Activated CD8-positive, alpha-beta T cell treated with anti-CD3 and anti-CD28 coated beads for 36 hours (primary cell): ENCODE data around the gene AGPAT4. TPM values are rescaled to one million over a fixed set of nuclear protein-coding genes. Genes with fewer than 3 reads are reported as not detected.

Experiments used
- ATAC-seq: fragments of 200-7000 bp; cut with Tn5 transposase; one replicate; pipeline ENCODE4 v1.10.0; 2021; ENCODE audit warnings: mild to moderate bottlenecking, moderate library complexity
- CTCF ChIA-PET: fragments of 350-600 bp; sonication (Branson Sonifier 250); formaldehyde crosslinking; loops from one replicate; lab custom pipeline; 2021; ENCODE audit warnings: antibody characterized with exemption; lab: Charles Lee
- POLR2A ChIA-PET: fragments of 350-600 bp; sonication (Branson Sonifier 250); formaldehyde crosslinking; loops from one replicate; lab custom pipeline; 2021; ENCODE audit warnings: antibody characterized with exemption; lab: Charles Lee
- DNase-seq: peaks from one replicate; pipeline ENCODE4 v3.0.0-alpha.2; 2020
- H3K27ac Mint-ChIP-seq: one replicate; pipeline ENCODE4 v1.8.0; 2021; ENCODE audit warnings: mild to moderate bottlenecking, mixed read lengths
- H3K27me3 Mint-ChIP-seq: one replicate; pipeline ENCODE4 v1.8.0; 2021; ENCODE audit warnings: mixed read lengths
- H3K36me3 Mint-ChIP-seq: one replicate; pipeline ENCODE4 v1.8.0; 2021; ENCODE audit warnings: low read depth, mixed read lengths
- H3K4me1 Mint-ChIP-seq: one replicate; pipeline ENCODE4 v1.8.0; 2021; ENCODE audit warnings: low read depth, mixed read lengths
- H3K4me3 Mint-ChIP-seq: one replicate; pipeline ENCODE4 v1.8.0; 2021; ENCODE audit warnings: mild to moderate bottlenecking, moderate library complexity, mixed read lengths
- H3K9me3 Mint-ChIP-seq: one replicate; pipeline ENCODE4 v1.8.0; 2021; ENCODE audit warnings: mixed read lengths
- CTCF ChIP-seq: fragments of 200-600 bp; IDR thresholded peaks from one replicate; pipeline ENCODE4 v1.8.0; 2022; ENCODE audit warnings: antibody characterized with exemption, mild to moderate bottlenecking
- intact Hi-C: fragments of 100-400 bp; cut with micrococcal nuclease; formaldehyde crosslinking; loops from one replicate; pipeline ENCODE4 v1.10.0; 2022
- total RNA-seq, 2 experiments: library from RNA; stranded (reverse); gene quantifications; one replicate each; pipeline ENCODE4 v1.2.3, GENCODE V29; 2021

The AGPAT4 gene
- total RNA-seq, 2 experiments from 2014 or later: 3.5 to 4.7 TPM

DNA sequence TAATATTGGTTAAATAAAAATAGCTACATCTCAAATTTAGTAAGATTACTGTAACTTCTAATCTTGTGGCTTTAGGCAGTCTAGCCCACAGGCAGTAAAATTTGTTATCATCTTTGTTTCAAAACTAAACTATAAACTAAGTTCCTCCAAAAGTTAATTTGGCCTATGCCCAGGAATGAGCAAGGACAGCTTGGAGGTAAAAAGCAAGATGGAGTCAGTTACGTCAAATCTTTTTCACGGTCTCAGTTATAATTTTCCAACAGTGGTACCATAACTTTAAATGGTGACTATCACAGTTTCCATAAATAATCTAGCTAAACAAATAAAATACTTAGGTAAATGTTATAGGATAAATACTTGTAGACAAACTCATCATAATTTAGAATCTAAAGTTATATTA is 63.0 kb downstream of the AGPAT4 start:
- H3K36me3 Mint-ChIP-seq: no peaks in the 10 kb centered on the region
- DNase-seq (no peak), ATAC-seq (no peak)
- H3K9me3 Mint-ChIP-seq: peaks cover 6% of the 10 kb centered on the region
- POLR2A ChIA-PET: no interaction called here
- H3K4me3 Mint-ChIP-seq: no peak overlapping the region
- H3K4me1 Mint-ChIP-seq: no peaks in the 10 kb centered on the region
- CTCF ChIA-PET: interaction anchor here (1.3 kb wide), 1 partner anchor 9 kb away, joined by 4 read pairs; no protein-coding TSS in a partner anchor
- intact Hi-C loops: no loop called here
- no peak for TF ChIP-seq CTCF
- no peak overlapping the region for H3K27ac Mint-ChIP-seq
- no peaks in the 10 kb centered on the region for H3K27me3 Mint-ChIP-seq

DNA sequence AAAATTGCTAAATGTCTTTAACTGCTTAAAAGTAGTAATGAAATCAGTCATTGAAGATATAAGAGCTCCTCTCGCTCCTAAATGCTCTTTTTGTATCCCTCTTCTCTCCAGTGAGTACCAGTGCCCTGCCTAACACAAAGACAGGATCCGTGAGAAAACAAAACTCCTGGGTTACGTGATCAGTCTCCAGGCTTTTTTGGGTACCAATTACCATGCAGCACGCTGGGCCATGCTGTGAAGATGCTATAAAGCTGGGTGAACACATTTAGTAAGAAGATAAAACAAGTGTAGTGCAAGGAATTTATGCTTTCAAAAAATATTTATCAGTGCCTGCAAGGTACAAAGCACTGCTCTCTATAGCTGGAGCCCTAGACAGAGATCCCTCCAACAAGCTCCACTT is 66.7 kb downstream of the AGPAT4 start:
- POLR2A ChIA-PET: no interaction called here
- Mint-ChIP-seq H3K27ac (no peak overlapping the region), H3K27me3 (no peaks in the 10 kb centered on the region), H3K4me3 (no peak overlapping the region), H3K4me1 (no peaks in the 10 kb centered on the region), H3K9me3 (peaks cover 6% of the 10 kb centered on the region), H3K36me3 (no peaks in the 10 kb centered on the region)
- CTCF ChIA-PET: no interaction called here
- intact Hi-C loops: no loop called here
- no peak for TF ChIP-seq CTCF
- DNase-seq (no peak), ATAC-seq (no peak)

GRCh38 chr6:161204866-161205557 is 68.8 kb downstream of the AGPAT4 start:
- H3K27me3 Mint-ChIP-seq: no peaks in the 10 kb centered on the region
- no peak overlapping the region for H3K4me3 Mint-ChIP-seq
- no peaks in the 10 kb centered on the region for H3K36me3 Mint-ChIP-seq
- DNase-seq (no peak), ATAC-seq (no peak)
- H3K9me3 Mint-ChIP-seq: no peaks in the 10 kb centered on the region
- TF ChIP-seq CTCF: no peak
- ChIA-PET POLR2A (no interaction called here), CTCF (no interaction called here)
- intact Hi-C loops: no loop called here
- H3K4me1 Mint-ChIP-seq: no peaks in the 10 kb centered on the region
- H3K27ac Mint-ChIP-seq: no peak overlapping the region

GRCh38 chr6:161200610-161201370 is 73.1 kb downstream of the AGPAT4 start:
- POLR2A ChIA-PET: no interaction called here
- H3K4me1 Mint-ChIP-seq: no peaks in the 10 kb centered on the region
- H3K4me3 Mint-ChIP-seq: no peak overlapping the region
- TF ChIP-seq CTCF: no peak
- no peaks in the 10 kb centered on the region for H3K36me3 Mint-ChIP-seq
- intact Hi-C loops: no loop called here
- H3K9me3 Mint-ChIP-seq: no peaks in the 10 kb centered on the region
- ATAC-seq (no peak), DNase-seq (no peak)
- H3K27ac Mint-ChIP-seq: no peak overlapping the region
- CTCF ChIA-PET: no interaction called here
- H3K27me3 Mint-ChIP-seq: no peaks in the 10 kb centered on the region

- CTCF ChIA-PET: no interaction called here
- H3K4me3 Mint-ChIP-seq: no peak overlapping the region
- intact Hi-C loops: no loop called here
- H3K9me3 Mint-ChIP-seq: no peaks in the 10 kb centered on the region
- POLR2A ChIA-PET: no interaction called here
- H3K4me1 Mint-ChIP-seq: no peaks in the 10 kb centered on the region
- ATAC-seq (no peak), DNase-seq (no peak)
- no peak overlapping the region for H3K27ac Mint-ChIP-seq
- no peak for TF ChIP-seq CTCF
- no peaks in the 10 kb centered on the region for H3K36me3 Mint-ChIP-seq
- H3K27me3 Mint-ChIP-seq: no peaks in the 10 kb centered on the region
Observed at GRCh38 chr6:161199850-161200249, 74.0 kb downstream of the AGPAT4 start.
